Panc1 (cell line): ENCODE results near the gene COMMD10.

Source experiments
- CTCF ChIP-seq: fragments of 450-650 bp; IDR thresholded peaks from 2 replicates; pipeline ENCODE4 v1.5.1; 2017; ENCODE audit warnings: mild to moderate bottlenecking
- POLR2AphosphoS5 ChIP-seq: IDR thresholded peaks from 2 replicates; pipeline ENCODE4 v1.6.1; 2012; ENCODE audit warnings: mild to moderate bottlenecking, low read depth, low read length, moderate library complexity
- REST ChIP-seq, 2 experiments: IDR thresholded peaks; 2 replicates each; pipeline ENCODE4 v1.6.1; 2011 to 2012; ENCODE audit warnings: low read depth in 2 of 2, control low read depth in 1 of 2, low read length in 1 of 2, mild to moderate bottlenecking in 1 of 2, moderate library complexity in 1 of 2; ENCODE audit not compliant: insufficient read depth in 1 of 2
- SIN3A ChIP-seq: IDR thresholded peaks from 2 replicates; pipeline ENCODE4 v1.6.1; 2012; ENCODE audit warnings: low read depth, mild to moderate bottlenecking, low read length, moderate library complexity, borderline replicate concordance; ENCODE audit not compliant: insufficient read depth
- TCF7L2 ChIP-seq: IDR thresholded peaks from 2 replicates; pipeline ENCODE4 v1.6.1; 2011; ENCODE audit warnings: mild to moderate bottlenecking, low read depth, low read length, inconsistent platforms

- TF ChIP-seq CTCF: no peak
- TF ChIP-seq POLR2AphosphoS5: no peak
- no peak for TF ChIP-seq REST (IDR thresholded peaks at IDR 0.05; ENCODE audit: insufficient read depth in 1 of 2, low read depth in 2 of 2, low read length in 1 of 2)
- TF ChIP-seq SIN3A: no peak
- no peak for TF ChIP-seq TCF7L2
Measured at GRCh38 chr5:116313366-116313765, 228.5 kb downstream of the COMMD10 start.
